ENCODE data around the gene SLC25A44. TPM values are rescaled to one million over a fixed set of nuclear protein-coding genes. Genes with fewer than 3 reads are reported as not detected.
A peak's percentile ranks its signal among the peaks of the same experiment; 100 is the strongest.

The SLC25A44 gene
- total RNA-seq (2014; rRNA removed; shearing (Covaris generic)), result 8.3 and 10.1 TPM in 2 replicates

GRCh38 chr1:156193488-156194299 is at the start of gene SLC25A44:
SLC25A44 (plus strand) TSS chr1:156194104; CDS start chr1:156199848, 5,744 bp downstream.
- peak; percentile 97 for DNase-seq (ENCODE audit: low read depth)

GRCh38 chr1:156144742-156145141 is 49.2 kb upstream of the SLC25A44 start:
- no peak for DNase-seq (ENCODE audit: low read depth)

DNA sequence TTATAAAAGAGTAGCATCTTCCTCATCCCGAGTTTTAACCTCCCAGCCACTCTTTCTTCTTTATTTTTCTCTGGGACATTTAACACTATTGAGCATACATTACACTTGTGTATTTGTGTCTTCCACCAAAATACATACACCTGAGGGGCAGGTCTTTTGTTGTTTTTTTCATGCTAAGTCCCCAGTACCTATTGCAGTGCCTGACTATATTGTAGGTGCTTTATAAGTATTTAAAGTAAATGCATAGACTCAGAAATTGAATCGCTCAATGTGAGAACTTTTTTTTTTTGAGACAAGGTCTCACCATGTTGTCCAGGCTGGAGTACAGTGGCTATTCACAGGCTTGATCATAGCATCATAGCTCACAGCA is 48.3 kb upstream of the SLC25A44 start:
- DNase-seq (ENCODE audit: low read depth), result no peak

DNA sequence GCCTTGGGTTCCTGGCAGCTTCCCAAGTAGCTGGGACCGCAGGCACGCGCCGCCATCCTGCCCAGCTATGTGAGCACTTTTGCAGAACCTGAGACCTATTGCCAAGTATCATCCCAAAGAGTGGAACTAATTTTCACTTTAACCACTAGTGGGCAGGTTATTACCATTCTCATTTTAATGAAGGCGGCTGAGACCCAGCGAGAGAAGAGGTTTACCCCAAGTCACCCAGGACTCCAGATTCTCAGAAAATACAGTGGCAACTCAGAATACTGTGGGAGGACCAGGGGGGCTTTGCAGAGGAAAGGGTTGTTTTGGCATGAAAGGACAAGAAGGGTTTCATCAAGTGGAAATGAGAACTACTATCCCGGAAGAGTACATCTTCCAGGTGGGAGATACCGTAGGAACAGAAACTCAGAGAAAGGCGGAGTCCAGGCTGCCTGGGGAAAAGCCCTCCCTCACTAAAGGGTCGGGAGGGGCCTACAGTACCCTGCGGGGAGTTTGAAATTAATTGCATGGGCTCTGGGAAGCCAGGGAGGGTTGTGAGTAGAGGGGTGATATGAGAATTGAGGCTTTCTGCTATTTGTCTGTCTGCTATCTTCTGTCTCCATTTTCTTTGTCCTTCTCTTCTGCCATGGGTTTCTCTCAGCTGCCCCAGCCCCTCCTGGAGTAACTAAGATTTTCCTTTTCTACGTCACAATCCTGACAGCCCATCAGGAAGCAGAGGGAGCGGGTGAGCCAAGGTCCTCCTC is 47.7 kb upstream of the SLC25A44 start:
- DNase-seq (ENCODE audit: low read depth), result peak; percentile 94

GRCh38 chr1:156146769-156147405 is 47.0 kb upstream of the SLC25A44 start:
- DNase-seq (ENCODE audit: low read depth), result peak; percentile 50

GRCh38 chr1:156148216-156148615 is 45.7 kb upstream of the SLC25A44 start:
- DNase-seq (ENCODE audit: low read depth), result no peak

GRCh38 chr1:156149374-156150332 is 44.3 kb upstream of the SLC25A44 start:
- no peak for DNase-seq (ENCODE audit: low read depth)

- DNase-seq (ENCODE audit: low read depth), result no peak
These were observed 43.4 kb upstream of the SLC25A44 start for GRCh38 chr1:156150333-156151011.

DNA sequence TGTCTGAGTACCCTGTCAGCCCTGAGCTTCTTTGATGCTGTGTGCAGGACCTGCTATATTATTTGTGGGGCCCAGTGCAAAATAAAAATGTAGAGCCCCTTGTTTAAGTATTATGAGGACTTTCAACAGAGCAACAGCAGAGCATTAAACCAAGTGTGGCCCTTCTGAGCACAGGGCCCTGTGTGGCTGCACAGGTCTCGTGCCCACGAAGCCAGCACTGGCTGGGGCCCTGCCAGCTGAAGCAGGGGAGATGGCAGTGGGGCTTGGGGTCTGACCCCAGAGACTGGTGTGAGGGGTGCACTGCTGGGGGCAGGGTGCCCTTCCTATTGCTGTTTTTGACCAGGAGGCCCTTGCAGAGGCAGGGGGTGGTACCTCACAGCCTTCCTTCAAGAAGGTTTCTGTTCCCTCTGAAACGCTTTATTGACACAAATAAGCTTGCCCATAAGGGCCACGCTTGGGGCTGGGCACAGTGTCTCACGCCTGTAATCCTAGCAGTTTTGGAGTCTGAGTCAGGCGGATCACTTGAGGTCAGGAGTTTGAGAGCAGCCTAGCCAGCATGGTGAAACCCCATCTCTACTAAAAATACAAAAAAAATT is 42.7 kb upstream of the SLC25A44 start:
- DNase-seq (ENCODE audit: low read depth), result peak; percentile 51

- DNase-seq (ENCODE audit: low read depth), result no peak
These were observed 41.3 kb upstream of the SLC25A44 start for GRCh38 chr1:156152628-156153027.

- no peak for DNase-seq (ENCODE audit: low read depth)
These were observed 40.5 kb upstream of the SLC25A44 start, which contains the start of gene SEMA4A for GRCh38 chr1:156153362-156153761. SEMA4A (plus strand) TSS chr1:156153585; CDS start chr1:156154579, 994 bp downstream.

GRCh38 chr1:156154317-156154749 is 39.6 kb upstream of the SLC25A44 start:
- no peak for DNase-seq (ENCODE audit: low read depth)

GRCh38 chr1:156155756-156156510 is 38.0 kb upstream of the SLC25A44 start:
- no peak for DNase-seq (ENCODE audit: low read depth)

GRCh38 chr1:156157506-156157905 is 36.4 kb upstream of the SLC25A44 start:
- DNase-seq (ENCODE audit: low read depth), result no peak

- DNase-seq (ENCODE audit: low read depth), result no peak
These were observed 35.9 kb upstream of the SLC25A44 start for GRCh38 chr1:156157966-156158365.

DNA sequence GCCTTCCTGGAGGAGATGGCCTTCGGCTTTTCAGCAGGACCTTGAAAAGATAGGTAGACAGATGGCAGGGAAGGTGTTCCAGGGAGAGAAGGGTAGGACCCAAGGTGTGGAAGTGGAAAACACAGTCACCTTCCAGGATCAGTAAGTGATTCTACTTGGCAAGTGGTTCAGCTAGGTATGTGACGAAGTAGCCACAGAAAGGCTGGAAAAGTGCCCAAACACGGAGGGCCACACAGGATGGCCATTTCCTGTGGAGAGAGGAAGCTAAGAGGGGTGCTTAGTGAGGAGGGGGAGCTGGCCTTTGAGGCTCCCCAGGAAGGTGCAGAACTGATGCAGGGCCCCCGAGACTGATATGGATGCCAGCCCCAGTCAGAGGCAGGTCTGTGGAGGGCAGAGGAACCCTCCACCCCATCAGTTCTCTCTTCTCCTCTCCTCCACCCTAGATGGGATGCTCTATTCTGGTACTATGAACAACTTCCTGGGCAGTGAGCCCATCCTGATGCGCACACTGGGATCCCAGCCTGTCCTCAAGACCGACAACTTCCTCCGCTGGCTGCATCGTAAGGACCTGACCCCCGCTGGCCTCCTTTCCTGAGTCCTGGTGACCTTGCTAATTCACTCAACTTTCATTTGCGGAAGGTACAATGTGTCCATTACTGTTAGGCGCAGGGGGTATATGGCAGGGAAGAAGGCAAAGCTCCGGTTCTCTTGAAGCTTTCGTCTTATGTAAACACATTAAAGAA is 33.7 kb upstream of the SLC25A44 start:
- DNase-seq (ENCODE audit: low read depth), result no peak

DNA sequence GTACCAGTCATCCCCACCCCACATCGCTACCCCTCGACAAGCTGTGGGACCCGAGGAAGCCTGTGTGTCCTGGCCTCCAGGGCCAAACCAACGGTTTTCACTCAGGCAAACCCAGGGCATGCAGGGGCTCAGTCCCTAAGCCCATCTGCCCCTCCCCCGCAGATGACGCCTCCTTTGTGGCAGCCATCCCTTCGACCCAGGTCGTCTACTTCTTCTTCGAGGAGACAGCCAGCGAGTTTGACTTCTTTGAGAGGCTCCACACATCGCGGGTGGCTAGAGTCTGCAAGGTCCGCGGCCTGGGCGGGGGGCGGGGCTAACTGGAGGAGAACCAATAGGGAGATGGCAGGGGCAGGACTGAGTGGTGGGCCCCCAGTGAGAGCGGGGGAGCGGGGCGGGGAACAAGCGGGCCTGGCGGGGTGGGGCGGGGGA is 33.1 kb upstream of the SLC25A44 start:
- peak; percentile 72 for DNase-seq (ENCODE audit: low read depth)

GRCh38 chr1:156162430-156163037 is 31.4 kb upstream of the SLC25A44 start:
- DNase-seq (ENCODE audit: low read depth), result no peak
